Hindlimb muscle (tissue), 1 donor: ENCODE results near the gene BMERB1. TPM values are rescaled to one million over a fixed set of nuclear protein-coding genes. Genes with fewer than 3 reads are reported as not detected.

Source experiments
- DNase-seq: peaks from one replicate; pipeline ENCODE4 v3.0.0-alpha.2; 2013
- polyA plus RNA-seq: library from polyadenylated mRNA; unstranded; fragments of 120-200 nt; gene quantifications from one replicate; pipeline ENCODE4 v1.2.1, GENCODE V29; 2013; ENCODE audit not compliant: insufficient read length

BMERB1 gene
- polyA plus RNA-seq, 1 donor, result 21.0 TPM

GRCh38 chr16:15498427-15499175, 64.2 kb downstream of the BMERB1 start:
- DNase-seq, result no peak

GRCh38 chr16:15502041-15502725, 67.8 kb downstream of the BMERB1 start:
- DNase-seq, result no peak

GRCh38 chr16:15506441-15506840, 72.1 kb downstream of the BMERB1 start:
- DNase-seq, result no peak

GRCh38 chr16:15507301-15507958, 73.0 kb downstream of the BMERB1 start:
- DNase-seq, result peak; percentile 70

GRCh38 chr16:15507959-15508627, 73.7 kb downstream of the BMERB1 start:
- DNase-seq, result no peak

GRCh38 chr16:15509051-15509592, 74.7 kb downstream of the BMERB1 start:
- DNase-seq, result no peak

- no peak for DNase-seq
Measured at GRCh38 chr16:15509593-15510535, 75.5 kb downstream of the BMERB1 start.

GRCh38 chr16:15510992-15511391, 76.6 kb downstream of the BMERB1 start:
- DNase-seq, result no peak

GRCh38 chr16:15511759-15512487, 77.5 kb downstream of the BMERB1 start:
- no peak for DNase-seq

- DNase-seq, result no peak
Measured at GRCh38 chr16:15513156-15513555, 78.8 kb downstream of the BMERB1 start.

GRCh38 chr16:15515992-15516391, 81.6 kb downstream of the BMERB1 start:
- DNase-seq, result no peak

GRCh38 chr16:15516609-15517008, 82.2 kb downstream of the BMERB1 start:
- no peak for DNase-seq

GRCh38 chr16:15517743-15518377, 83.5 kb downstream of the BMERB1 start:
- no peak for DNase-seq

GRCh38 chr16:15518381-15519351, 84.3 kb downstream of the BMERB1 start:
- DNase-seq, result no peak

GRCh38 chr16:15519790-15520189, 85.4 kb downstream of the BMERB1 start:
- DNase-seq, result no peak

GRCh38 chr16:15521390-15521757, 87.0 kb downstream of the BMERB1 start:
- no peak for DNase-seq

- DNase-seq, result no peak
Measured at GRCh38 chr16:15521758-15522509, 87.5 kb downstream of the BMERB1 start.

GRCh38 chr16:15523092-15523541, 88.7 kb downstream of the BMERB1 start:
- no peak for DNase-seq
